CD4-positive, alpha-beta T cell (primary cell): ENCODE measurements around the gene NOL11. TPM values are rescaled to one million over a fixed set of nuclear protein-coding genes. Genes with fewer than 3 reads are reported as not detected.
A peak's percentile ranks its signal among the peaks of the same experiment; 100 is the strongest.

Source experiments
- ATAC-seq: fragments of 200-7000 bp; cut with Tn5 transposase; one replicate; pipeline ENCODE4 v1.10.0; 2022; ENCODE audit warnings: mild to moderate bottlenecking; ENCODE audit not compliant: poor library complexity
- CTCF ChIA-PET: fragments of 350-600 bp; sonication (Branson Sonifier 250); formaldehyde crosslinking; loops from one replicate; lab custom pipeline; 2021; ENCODE audit warnings: antibody characterized with exemption, inconsistent platforms; lab: Charles Lee
- POLR2A ChIA-PET: fragments of 350-600 bp; sonication (Branson Sonifier 250); formaldehyde crosslinking; loops from one replicate; lab custom pipeline; 2021; ENCODE audit warnings: antibody characterized with exemption, inconsistent platforms; lab: Charles Lee
- DNase-seq, 14 experiments: peaks; one replicate each; pipeline ENCODE4 v3.0.0-alpha.2; 2013 to 2020; ENCODE audit warnings: mixed read lengths in 2 of 14
- H3K27ac ChIP-seq, 2 donors: one replicate each; pipeline versions ENCODE4 v1.5.1 to v1.7.0; 2013; ENCODE audit warnings: low read length in 2 of 2, low read depth in 1 of 2, mild to moderate bottlenecking in 1 of 2
- H3K27me3 ChIP-seq, 2 experiments: 1 replicate in 1 of 2; 2 replicates in 1 of 2; pipeline versions ENCODE4 v1.6.1 to v1.7.0; 2013; ENCODE audit warnings: low read length in 2 of 2, control low read depth in 1 of 2, mild to moderate bottlenecking in 1 of 2, moderate library complexity in 1 of 2; ENCODE audit not compliant: insufficient read depth in 2 of 2, control insufficient read depth in 1 of 2
- H3K36me3 ChIP-seq: one replicate; pipeline ENCODE4 v1.6.1; 2013; ENCODE audit warnings: low read length, control low read depth; ENCODE audit not compliant: insufficient read depth
- H3K4me1 ChIP-seq: one replicate; pipeline ENCODE4 v1.6.1; 2013; ENCODE audit warnings: low read length, control low read depth; ENCODE audit not compliant: insufficient read depth
- H3K4me3 ChIP-seq: one replicate; pipeline ENCODE4 v1.5.1; 2013; ENCODE audit warnings: mild to moderate bottlenecking, low read length, moderate library complexity
- H3K9me3 ChIP-seq, 2 experiments: 1 replicate in 1 of 2; 2 replicates in 1 of 2; pipeline versions ENCODE4 v1.6.1 to v1.7.0; 2013; ENCODE audit warnings: low read length in 2 of 2, mild to moderate bottlenecking in 2 of 2, control low read depth in 1 of 2, moderate library complexity in 1 of 2; ENCODE audit not compliant: control insufficient read depth in 1 of 2, insufficient read depth in 1 of 2
- H3K27ac Mint-ChIP-seq: one replicate; pipeline ENCODE4 v1.8.0; 2020; ENCODE audit warnings: mixed read lengths
- H3K27me3 Mint-ChIP-seq: one replicate; pipeline ENCODE4 v1.8.0; 2021; ENCODE audit warnings: mixed read lengths
- H3K36me3 Mint-ChIP-seq: one replicate; pipeline ENCODE4 v1.8.0; 2021; ENCODE audit warnings: low read depth, mixed read lengths
- H3K4me1 Mint-ChIP-seq: one replicate; pipeline ENCODE4 v1.8.0; 2021; ENCODE audit warnings: low read depth, mixed read lengths
- H3K4me3 Mint-ChIP-seq: one replicate; pipeline ENCODE4 v1.8.0; 2020; ENCODE audit warnings: mild to moderate bottlenecking, mixed read lengths
- H3K9me3 Mint-ChIP-seq: one replicate; pipeline ENCODE4 v1.8.0; 2020; ENCODE audit warnings: mixed read lengths
- CTCF ChIP-seq: fragments of 200-600 bp; IDR thresholded peaks from one replicate; pipeline ENCODE4 v1.8.0; 2022; ENCODE audit warnings: antibody characterized with exemption, mild to moderate bottlenecking
- intact Hi-C, 2 experiments: fragments of 100-400 bp; cut with DNase I in 1 of 2; cut with micrococcal nuclease in 1 of 2; formaldehyde crosslinking; loops; one replicate each; pipeline versions ENCODE4 v1.15.1 to v1.9.0; 2023 to 2025; cut with DNase I, micrococcal nuclease
- total RNA-seq, 174 experiments: library from RNA in 2 of 174; stranded (reverse) in 2 of 174; gene quantifications; one replicate each; pipeline ENCODE4 v1.2.3 and lab custom pipeline; 2021 to 2026

The NOL11 gene
- total RNA-seq, 2 experiments from 2014 or later: 89.1 to 91.2 TPM

GRCh38 chr17:67716405-67716798, 1.3 kb upstream of the NOL11 start:
- Mint-ChIP-seq H3K27me3 (peaks cover 8% of the 10 kb centered on the region), H3K36me3 (peaks cover 31% of the 10 kb centered on the region), H3K4me3 (no peak overlapping the region), H3K9me3 (no peaks in the 10 kb centered on the region), H3K27ac (peak overlapping the region; percentile 95), H3K4me1 (peaks cover 26% of the 10 kb centered on the region)
- CTCF ChIA-PET: no interaction called here
- DNase-seq (peak in 1 of 14 experiments; percentile 20), ATAC-seq (no peak)
- POLR2A ChIA-PET: interaction anchor here (1.1 to 3.0 kb wide), 3 partner anchors 8 to 339 kb away, joined by 3 to 20 read pairs (median 4); partner anchors contain the start of gene PITPNC1
- Histone ChIP-seq H3K4me3 (no peak overlapping the region), H3K9me3 (no peaks in the 10 kb centered on the region), H3K4me1 (peaks cover 20% of the 10 kb centered on the region), H3K36me3 (peaks cover 11% of the 10 kb centered on the region), H3K27ac (peak overlapping the region in 1 of 2 donors; percentile 95), H3K27me3 (no peaks in the 10 kb centered on the region)
- intact Hi-C loops: loop anchor here in 1 of 2 experiments (2.0 to 10.0 kb wide), 5 partner anchors 110 to 796 kb away; partner anchors contain the start of genes AMZ2, KPNA2, PRKAR1A and PSMD12
- TF ChIP-seq CTCF: no peak

DNA sequence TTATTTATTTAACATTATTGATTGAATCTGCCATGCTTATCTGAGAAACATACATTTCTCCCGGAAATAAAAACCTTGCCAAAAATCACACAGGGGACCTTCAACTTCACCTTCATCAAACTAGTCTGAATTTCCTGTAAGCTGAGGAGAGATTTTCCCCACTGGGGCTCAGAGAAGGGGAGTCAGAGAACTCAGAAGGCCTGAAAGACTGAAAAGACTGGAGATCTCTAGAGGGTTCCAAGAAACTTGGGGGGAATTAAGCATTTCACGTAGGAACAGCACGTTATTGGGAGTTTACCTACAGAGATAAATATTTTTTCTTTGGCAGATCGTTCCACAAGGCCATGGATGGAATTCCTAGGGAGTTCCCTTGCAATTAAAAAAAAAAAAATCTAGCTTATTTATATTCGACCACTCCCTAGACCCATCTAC, 528 bp upstream of the NOL11 start:
- Mint-ChIP-seq H3K4me3 (peak overlapping the region; percentile 97), H3K27me3 (peaks cover 3% of the 10 kb centered on the region), H3K4me1 (peaks cover 30% of the 10 kb centered on the region), H3K36me3 (peaks cover 39% of the 10 kb centered on the region), H3K9me3 (no peaks in the 10 kb centered on the region), H3K27ac (peak overlapping the region; percentile 95)
- peak overlapping the region; percentile 91 to 95 for H3K27ac ChIP-seq
- DNase-seq (peak in 2 of 14 experiments; percentile 3 to 50), ATAC-seq (peak; percentile 1)
- H3K4me1 ChIP-seq: peaks cover 20% of the 10 kb centered on the region
- peak overlapping the region; percentile 81 for H3K4me3 ChIP-seq
- intact Hi-C loops: loop anchor here (1.0 to 10.0 kb wide), 6 partner anchors 108 to 795 kb away; partner anchors contain the start of genes AMZ2 (in 1 of the 2), BPTF (in 1 of the 2), KPNA2 (in 1 of the 2) and PRKAR1A (in 1 of the 2)
- ChIA-PET POLR2A (interaction anchor here (0.6 to 3.0 kb wide), 9 partner anchors 9 to 349 kb away, joined by 3 to 20 read pairs (median 4); partner anchors contain the start of genes BPTF and PITPNC1), CTCF (interaction anchor here (0.6 to 1.5 kb wide), 5 partner anchors 13 to 363 kb away, joined by 3 to 5 read pairs (median 3); partner anchors contain the start of gene BPTF)
- peaks cover 19% of the 10 kb centered on the region for H3K36me3 ChIP-seq
- no peaks in the 10 kb centered on the region for H3K27me3 ChIP-seq
- no peaks in the 10 kb centered on the region for H3K9me3 ChIP-seq
- no peak for TF ChIP-seq CTCF

DNA sequence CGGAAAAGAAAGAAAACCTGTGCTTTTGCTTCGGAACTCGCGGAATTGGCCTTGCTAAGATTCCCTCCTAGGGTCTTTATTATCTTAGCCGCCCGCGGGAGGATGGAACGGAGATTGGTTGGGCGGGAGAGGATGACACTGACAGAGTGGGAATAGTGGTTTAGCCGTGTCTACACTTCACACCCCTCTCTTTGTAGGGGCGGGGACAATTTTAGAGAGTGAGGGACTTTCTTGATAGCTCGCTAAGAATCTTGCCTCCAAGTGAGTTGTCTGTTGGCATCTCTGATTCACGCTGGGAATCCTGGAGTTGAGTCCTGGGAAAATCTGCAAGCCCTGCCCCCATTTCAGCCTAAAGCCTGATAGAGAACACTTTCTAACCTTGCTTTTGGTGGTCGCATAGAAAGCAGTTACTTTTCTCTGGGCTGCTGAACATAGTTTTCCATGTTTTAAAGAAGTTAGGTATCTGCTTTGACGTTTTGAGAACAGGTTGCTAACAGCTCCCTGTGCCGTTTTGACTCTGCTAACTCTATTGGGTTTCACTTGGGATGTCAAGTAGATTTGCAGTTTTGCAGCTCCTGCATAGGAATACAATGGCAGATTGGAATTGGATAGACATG, 697 bp downstream of the NOL11 start:
- Histone ChIP-seq H3K4me1 (peaks cover 20% of the 10 kb centered on the region), H3K4me3 (peak overlapping the region; percentile 81), H3K9me3 (no peaks in the 10 kb centered on the region), H3K27me3 (no peaks in the 10 kb centered on the region), H3K36me3 (peaks cover 28% of the 10 kb centered on the region), H3K27ac (peak overlapping the region; percentile 89 to 95)
- Mint-ChIP-seq H3K36me3 (peaks cover 43% of the 10 kb centered on the region), H3K4me3 (peak overlapping the region; percentile 97), H3K27me3 (no peaks in the 10 kb centered on the region), H3K9me3 (no peaks in the 10 kb centered on the region), H3K27ac (peak overlapping the region; percentile 95), H3K4me1 (peaks cover 30% of the 10 kb centered on the region)
- POLR2A ChIA-PET: interaction anchor here (0.6 to 3.0 kb wide), 8 partner anchors 8 to 473 kb away, joined by 3 to 20 read pairs (median 4); partner anchors contain the start of genes BPTF and PITPNC1
- CTCF ChIA-PET: interaction anchor here (0.6 to 1.5 kb wide), 3 partner anchors 21 to 364 kb away, joined by 3 to 4 read pairs (median 3); no protein-coding TSS in a partner anchor
- peak in 5 of 14 experiments; percentile 7 to 73 (median 48) for DNase-seq
- intact Hi-C loops: loop anchor here in 1 of 2 experiments (5.0 to 10.0 kb wide), 3 partner anchors 319 to 794 kb away; partner anchors contain the start of genes AMZ2, KPNA2 and PRKAR1A
- ATAC-seq: peak; percentile 6
- no peak for TF ChIP-seq CTCF
